ENCODE results near the gene JMJD4. TPM values are rescaled to one million over a fixed set of nuclear protein-coding genes. Genes with fewer than 3 reads are reported as not detected.
A peak's percentile ranks its signal among the peaks of the same experiment; 100 is the strongest.

The JMJD4 gene
- total RNA-seq, 1 experiment from 2014 or later = 24.4 TPM

DNA sequence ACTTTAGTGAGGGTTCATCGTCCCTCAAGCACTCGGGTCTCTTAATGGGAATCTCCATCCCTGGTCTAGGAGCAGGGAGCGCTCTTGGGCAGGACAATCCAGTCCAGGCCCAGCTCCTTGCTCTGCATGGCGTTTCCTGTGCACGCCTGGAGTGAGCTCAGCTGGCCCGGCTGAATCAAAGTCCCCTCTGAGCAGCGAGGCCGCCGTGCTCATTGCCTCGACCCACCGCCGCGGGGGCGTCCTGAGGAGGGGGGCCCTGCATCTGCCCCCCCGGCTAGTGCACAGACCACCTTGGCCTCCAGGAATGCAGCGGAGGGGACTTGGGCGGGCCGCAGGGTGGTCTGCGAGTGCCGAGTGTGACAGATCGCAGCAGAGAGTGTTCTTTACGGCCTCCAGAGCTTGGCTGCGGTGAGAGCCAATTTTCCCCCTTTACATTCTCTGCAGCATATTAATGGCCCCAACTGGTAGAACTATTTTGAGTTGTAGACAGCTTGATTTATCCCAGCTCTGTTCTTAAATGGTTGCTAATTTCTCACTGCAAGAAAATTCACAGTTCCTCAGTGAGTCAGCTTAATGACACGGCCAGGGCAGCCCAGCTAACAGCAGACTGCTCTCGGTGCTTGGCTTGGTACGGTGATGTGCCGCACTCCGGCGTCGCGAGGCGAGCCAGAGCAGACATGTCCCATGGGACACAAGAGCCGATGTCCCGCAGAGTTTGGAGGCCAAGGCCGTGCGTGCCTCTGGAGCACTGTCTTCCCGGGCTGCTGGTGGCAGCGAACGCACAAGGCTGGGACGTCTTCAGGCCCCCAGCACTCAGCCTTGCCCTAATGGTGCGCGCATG lies 39.9 kb upstream of the JMJD4 start:
- Histone ChIP-seq H3T11ph (ENCODE audit: low read length) (no peak overlapping the region), H3K27ac (ENCODE audit: insufficient read length, low read depth, low read length) (no peak overlapping the region), H3K9me3 (ENCODE audit: control insufficient read depth, low read depth, low read length) (no peaks in the 10 kb centered on the region), H2AFZ (ENCODE audit: low read length) (no peak overlapping the region), H2BK12ac (ENCODE audit: insufficient read length, low read depth, low read length) (no peak overlapping the region), H2BK120ac (ENCODE audit: low read depth, low read length, poor library complexity, severe bottlenecking) (no peak overlapping the region), H3K4ac (ENCODE audit: low read depth, low read length) (no peak overlapping the region), H3K4me1 (ENCODE audit: insufficient read depth, low read length) (no peaks in the 10 kb centered on the region), H2BK5ac (ENCODE audit: insufficient read length, low read length) (no peak overlapping the region), H3K56ac (ENCODE audit: insufficient read length, low read depth, low read length) (no peak overlapping the region), H3K18ac (ENCODE audit: insufficient read length, low read depth, low read length) (no peak overlapping the region), H3K27me3 (ENCODE audit: insufficient read depth, low read length) (no peaks in the 10 kb centered on the region), H3K14ac (ENCODE audit: insufficient read depth, low read length) (no peak overlapping the region), H3K79me1 (ENCODE audit: insufficient read depth, low read depth, low read length, poor library complexity, severe bottlenecking) (no peaks in the 10 kb centered on the region), H3K79me2 (ENCODE audit: insufficient read depth, low read length) (no peaks in the 10 kb centered on the region), H2BK20ac (ENCODE audit: low read depth, low read length, poor library complexity, severe bottlenecking) (no peak overlapping the region), H3K9ac (ENCODE audit: extremely low read depth, insufficient read length, low read length) (no peak overlapping the region), H3K23ac (ENCODE audit: insufficient read length, low read depth, low read length) (no peak overlapping the region), H2BK15ac (ENCODE audit: low read depth, low read length) (no peak overlapping the region), H4K20me1 (ENCODE audit: control insufficient read depth, insufficient read depth, insufficient read length) (no peaks in the 10 kb centered on the region), H2AK5ac (ENCODE audit: insufficient read length, low read length) (no peak overlapping the region), H3K23me2 (ENCODE audit: insufficient read length, low read depth, low read length, poor library complexity, severe bottlenecking) (no peaks in the 10 kb centered on the region), H4K8ac (replicated peaks; ENCODE audit: insufficient read length, low read depth, low read length) (no peak overlapping the region), H4K91ac (ENCODE audit: insufficient read length, low read depth, low read length) (no peak overlapping the region), H3K4me2 (ENCODE audit: insufficient read depth, insufficient read length, low read length) (no peak overlapping the region), H4K5ac (ENCODE audit: insufficient read length, low read depth, low read length) (no peak overlapping the region)
- H3K4me3 Mint-ChIP-seq = no peak overlapping the region
- H3K9me3 Mint-ChIP-seq = no peaks in the 10 kb centered on the region
- no peak for DNase-seq
- peak overlapping the region in 1 of 3 experiments; percentile 63; a peak in 2 of 7 replicates for H3K27ac Mint-ChIP-seq
- peaks cover 6 to 27% (median 20%) of the 10 kb centered on the region in 3 experiments; a peak in 5 of 7 replicates for H3K36me3 Mint-ChIP-seq (ENCODE audit: insufficient read depth in 1 of 3, low read depth in 3 of 3)
- TF ChIP-seq, protein P1, sequence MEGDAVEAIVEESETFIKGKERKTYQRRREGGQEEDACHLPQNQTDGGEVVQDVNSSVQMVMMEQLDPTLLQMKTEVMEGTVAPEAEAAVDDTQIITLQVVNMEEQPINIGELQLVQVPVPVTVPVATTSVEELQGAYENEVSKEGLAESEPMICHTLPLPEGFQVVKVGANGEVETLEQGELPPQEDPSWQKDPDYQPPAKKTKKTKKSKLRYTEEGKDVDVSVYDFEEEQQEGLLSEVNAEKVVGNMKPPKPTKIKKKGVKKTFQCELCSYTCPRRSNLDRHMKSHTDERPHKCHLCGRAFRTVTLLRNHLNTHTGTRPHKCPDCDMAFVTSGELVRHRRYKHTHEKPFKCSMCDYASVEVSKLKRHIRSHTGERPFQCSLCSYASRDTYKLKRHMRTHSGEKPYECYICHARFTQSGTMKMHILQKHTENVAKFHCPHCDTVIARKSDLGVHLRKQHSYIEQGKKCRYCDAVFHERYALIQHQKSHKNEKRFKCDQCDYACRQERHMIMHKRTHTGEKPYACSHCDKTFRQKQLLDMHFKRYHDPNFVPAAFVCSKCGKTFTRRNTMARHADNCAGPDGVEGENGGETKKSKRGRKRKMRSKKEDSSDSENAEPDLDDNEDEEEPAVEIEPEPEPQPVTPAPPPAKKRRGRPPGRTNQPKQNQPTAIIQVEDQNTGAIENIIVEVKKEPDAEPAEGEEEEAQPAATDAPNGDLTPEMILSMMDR (conservative IDR thresholded peaks at IDR 0.05) = no peak
- WGBS (ENCODE audit: extremely low coverage, insufficient read length, low lambda C conversion rate) = no CpG with 5 or more reads among the region's 42 CpGs
- no peaks in the 10 kb centered on the region for H3K27me3 Mint-ChIP-seq (ENCODE audit: low read depth)
- no peaks in the 10 kb centered on the region for H3K4me1 Mint-ChIP-seq

All from H9 (cell line).